A549 (cell line): ENCODE data around the gene SAAL1.

Source experiments
- CHD4 ChIP-seq: fragments of 200-600 bp; sonication (generic); IDR thresholded peaks from 2 replicates; pipeline ENCODE4 v1.6.1; 2016; ENCODE audit warnings: antibody characterized with exemption, mild to moderate bottlenecking, borderline replicate concordance
- CTCF ChIP-seq: fragments of >200 bp; sonication (Bioruptor Twin); formaldehyde crosslinking; IDR thresholded peaks from 3 replicates; pipeline ENCODE4 v1.5.1; 2016
- HOXA7 ChIP-seq: fragments of 250-450 bp; sonication (Bioruptor Pico); IDR thresholded peaks from 2 replicates; pipeline ENCODE4 v1.5.0; 2020; ENCODE audit warnings: mild to moderate bottlenecking, moderate library complexity
- MAZ ChIP-seq: fragments of 150-350 bp; IDR thresholded peaks from 2 replicates; pipeline ENCODE4 v1.6.1; 2014; ENCODE audit warnings: antibody characterized with exemption, low read depth, low read length, borderline replicate concordance
- POLR2A ChIP-seq: IDR thresholded peaks from 2 replicates; pipeline ENCODE4 v1.6.1; 2012; ENCODE audit warnings: mild to moderate bottlenecking, low read length
- RCOR1 ChIP-seq: fragments of 150-350 bp; IDR thresholded peaks from 2 replicates; pipeline ENCODE4 v1.6.1; 2014; ENCODE audit warnings: antibody characterized with exemption, low read length, low read depth
- TP53 ChIP-seq: fragments of 250-450 bp; sonication (Bioruptor Pico); IDR thresholded peaks from 2 replicates; pipeline ENCODE4 v1.5.0; 2021; ENCODE audit warnings: mild to moderate bottlenecking, moderate library complexity
- TF ChIP-seq, protein P1 (sequence below): fragments of 450-650 bp; IDR thresholded peaks from 2 replicates; pipeline ENCODE4 v1.6.1; 2014; ENCODE audit warnings: antibody characterized with exemption

DNA sequence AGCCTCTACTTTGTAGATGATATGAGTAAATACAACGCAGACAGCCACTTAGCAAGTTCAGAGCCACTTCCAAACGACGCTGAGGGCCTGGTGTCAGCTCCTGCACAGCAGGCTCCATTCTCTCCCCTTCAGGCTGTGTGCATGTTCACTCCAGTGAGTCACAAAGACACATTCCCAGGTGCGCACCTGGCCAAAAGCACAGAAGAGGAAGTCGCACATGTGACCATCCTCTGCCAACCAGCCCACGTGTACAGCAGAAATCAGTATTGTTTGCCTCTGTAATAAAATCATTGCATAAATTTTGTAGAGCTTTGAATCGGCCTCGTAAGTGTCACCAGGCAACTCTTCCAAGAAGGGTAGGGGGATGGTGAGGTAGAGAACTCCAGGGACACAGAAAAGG is 40.3 kb downstream of the SAAL1 start:
- no peak for TF ChIP-seq TP53
- TF ChIP-seq POLR2A = no peak
- TF ChIP-seq CTCF = no peak
- TF ChIP-seq CHD4 = no peak
- TF ChIP-seq, protein P1, sequence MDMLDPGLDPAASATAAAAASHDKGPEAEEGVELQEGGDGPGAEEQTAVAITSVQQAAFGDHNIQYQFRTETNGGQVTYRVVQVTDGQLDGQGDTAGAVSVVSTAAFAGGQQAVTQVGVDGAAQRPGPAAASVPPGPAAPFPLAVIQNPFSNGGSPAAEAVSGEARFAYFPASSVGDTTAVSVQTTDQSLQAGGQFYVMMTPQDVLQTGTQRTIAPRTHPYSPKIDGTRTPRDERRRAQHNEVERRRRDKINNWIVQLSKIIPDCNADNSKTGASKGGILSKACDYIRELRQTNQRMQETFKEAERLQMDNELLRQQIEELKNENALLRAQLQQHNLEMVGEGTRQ = no peak
- no peak for TF ChIP-seq MAZ
- no peak for TF ChIP-seq RCOR1
- no peak for TF ChIP-seq HOXA7 (CRISPR knock-in tag)
